Common myeloid progenitor, CD34-positive (primary cell): ENCODE data around the gene GRID1.
A peak's percentile ranks its signal among the peaks of the same experiment; 100 is the strongest.

Experiments
- CTCF ChIA-PET: fragments of 350-600 bp; sonication (Branson Sonifier 250); formaldehyde crosslinking; loops from one replicate; lab custom pipeline; 2021; ENCODE audit warnings: antibody characterized with exemption; lab: Charles Lee
- POLR2A ChIA-PET: fragments of 350-600 bp; sonication (Branson Sonifier 250); formaldehyde crosslinking; loops from one replicate; lab custom pipeline; 2021; ENCODE audit warnings: antibody characterized with exemption; lab: Charles Lee
- DNase-seq, 3 donors: peaks; one replicate each; pipeline versions ENCODE4 v3.0.0 to v3.0.0-alpha.2; 2013
- H3K27ac ChIP-seq, 2 experiments: 1 replicate in 1 of 2; 2 replicates in 1 of 2; pipeline ENCODE4 v1.7.0; 2013; ENCODE audit warnings: inconsistent platforms in 2 of 2, low read length in 2 of 2, mild to moderate bottlenecking in 2 of 2, low read depth in 1 of 2, moderate library complexity in 1 of 2; ENCODE audit not compliant: severe bottlenecking in 2 of 2, insufficient read depth in 1 of 2, poor library complexity in 1 of 2
- H3K27me3 ChIP-seq, 5 experiments: replicated peaks in 2 of 5; 1 replicate in 3 of 5; 2 replicates in 2 of 5; pipeline versions ENCODE4 v1.6.1 to v1.7.0; 2013; ENCODE audit warnings: low read length in 4 of 5, mild to moderate bottlenecking in 2 of 5, moderate library complexity in 2 of 5, inconsistent platforms in 1 of 5; ENCODE audit not compliant: insufficient read depth in 5 of 5, control insufficient read depth in 4 of 5
- H3K36me3 ChIP-seq, 4 experiments: 1 replicate in 2 of 4; 2 replicates in 2 of 4; pipeline versions ENCODE4 v1.6.1 to v1.7.0; 2013; ENCODE audit warnings: low read length in 3 of 4, control low read depth in 1 of 4, mild to moderate bottlenecking in 1 of 4; ENCODE audit not compliant: control insufficient read depth in 4 of 4, insufficient read depth in 4 of 4
- H3K4me1 ChIP-seq, 4 experiments: 1 replicate in 3 of 4; 2 replicates in 1 of 4; pipeline versions ENCODE4 v1.6.1 to v1.7.1; 2013; ENCODE audit warnings: low read length in 3 of 4, mild to moderate bottlenecking in 3 of 4, control low read depth in 1 of 4, inconsistent platforms in 1 of 4, moderate library complexity in 1 of 4; ENCODE audit not compliant: control insufficient read depth in 4 of 4, insufficient read depth in 4 of 4; ENCODE audit errors: control extremely low read depth in 1 of 4
- H3K4me3 ChIP-seq, 7 experiments: 1 replicate in 4 of 7; 2 replicates in 3 of 7; pipeline versions ENCODE4 v1.5.1 to v1.7.0; 2013; ENCODE audit warnings: mild to moderate bottlenecking in 7 of 7, low read length in 6 of 7, moderate library complexity in 6 of 7, inconsistent platforms in 2 of 7, low read depth in 2 of 7, control low read depth in 1 of 7; ENCODE audit not compliant: insufficient read depth in 4 of 7, control insufficient read depth in 1 of 7; ENCODE audit errors: extremely low read depth in 1 of 7
- H3K9me3 ChIP-seq, 5 experiments: 1 replicate in 4 of 5; 2 replicates in 1 of 5; pipeline versions ENCODE4 v1.6.1 to v1.7.1; 2013; ENCODE audit warnings: low read length in 4 of 5, mild to moderate bottlenecking in 2 of 5, inconsistent platforms in 1 of 5, low read depth in 1 of 5, moderate library complexity in 1 of 5; ENCODE audit not compliant: control insufficient read depth in 4 of 5, insufficient read depth in 2 of 5; ENCODE audit errors: control extremely low read depth in 1 of 5
- WGBS: methylation state at CpG from one replicate; pipeline ENCODE4 v1.1.5; 2013; ENCODE audit not compliant: insufficient coverage; 5-methylcytosine and 5-hydroxymethylcytosine counted together

Gene GRID1

GRCh38 chr10:86361156-86362128 is 5.2 kb downstream of the GRID1 start:
- Histone ChIP-seq H3K27me3 (peaks cover 0 to 58% (median 27%) of the 10 kb centered on the region in 5 experiments), H3K27ac (no peak overlapping the region), H3K9me3 (no peaks in the 10 kb centered on the region), H3K36me3 (no peaks in the 10 kb centered on the region), H3K4me3 (no peak overlapping the region), H3K4me1 (peaks cover 0 to 47% (median 46%) of the 10 kb centered on the region in 4 experiments)
- WGBS, result 98% methylated on average over 4 of the region's 5 CpGs
- ChIA-PET CTCF (interaction anchor here (1.1 to 5.5 kb wide), 6 partner anchors 9 to 366 kb away, joined by 3 to 79 read pairs (median 5); no protein-coding TSS in a partner anchor), POLR2A (no interaction called here)
- no peak for DNase-seq

GRCh38 chr10:86360657-86361056 is 5.9 kb downstream of the GRID1 start:
- Histone ChIP-seq H3K27me3 (peaks cover 0 to 51% (median 26%) of the 10 kb centered on the region in 5 experiments), H3K27ac (no peak overlapping the region), H3K4me1 (peaks cover 0 to 48% (median 46%) of the 10 kb centered on the region in 4 experiments), H3K9me3 (no peaks in the 10 kb centered on the region), H3K4me3 (no peak overlapping the region), H3K36me3 (no peaks in the 10 kb centered on the region)
- CTCF ChIA-PET, result interaction anchor here (1.0 to 5.5 kb wide), 4 partner anchors 10 to 365 kb away, joined by 3 to 79 read pairs (median 4); no protein-coding TSS in a partner anchor
- DNase-seq, result no peak
- POLR2A ChIA-PET, result no interaction called here
- 88% methylated on average over 5 of the region's 5 CpGs for WGBS

GRCh38 chr10:86359954-86360353 is 6.6 kb downstream of the GRID1 start:
- DNase-seq, result no peak
- Histone ChIP-seq H3K27ac (no peak overlapping the region), H3K36me3 (no peaks in the 10 kb centered on the region), H3K4me3 (no peak overlapping the region), H3K9me3 (no peaks in the 10 kb centered on the region), H3K27me3 (peaks cover 0 to 44% (median 22%) of the 10 kb centered on the region in 5 experiments), H3K4me1 (peaks cover 0 to 48% (median 46%) of the 10 kb centered on the region in 4 experiments)
- POLR2A ChIA-PET, result no interaction called here
- CTCF ChIA-PET, result interaction anchor here (1.0 to 5.5 kb wide), 7 partner anchors 9 to 364 kb away, joined by 3 to 79 read pairs (median 3); no protein-coding TSS in a partner anchor
- WGBS, result no CpG with 5 or more reads among the region's 1 CpG

- POLR2A ChIA-PET, result no interaction called here
These were observed 7.5 kb downstream of the GRID1 start for GRCh38 chr10:86359111-86359510.

GRCh38 chr10:86357676-86358075 is 8.9 kb downstream of the GRID1 start:
- Histone ChIP-seq H3K9me3 (no peaks in the 10 kb centered on the region), H3K4me1 (peaks cover 0 to 49% (median 31%) of the 10 kb centered on the region in 4 experiments), H3K27me3 (peaks cover 0 to 21% (median 3%) of the 10 kb centered on the region in 5 experiments), H3K36me3 (no peaks in the 10 kb centered on the region), H3K4me3 (no peak overlapping the region), H3K27ac (no peak overlapping the region)
- CTCF ChIA-PET, result interaction anchor here (1.7 kb wide), 1 partner anchor 12 kb away, joined by 4 read pairs; no protein-coding TSS in a partner anchor
- POLR2A ChIA-PET, result no interaction called here
- WGBS, result 91% methylated on average over 9 of the region's 9 CpGs
- no peak for DNase-seq

More at GRCh38 chr10:86359111-86359510, 7.5 kb downstream of the GRID1 start:
- peaks cover 0 to 55% (median 45%) of the 10 kb centered on the region in 4 experiments for H3K4me1 ChIP-seq
- peaks cover 0 to 35% (median 13%) of the 10 kb centered on the region in 5 experiments for H3K27me3 ChIP-seq
- no peak overlapping the region for H3K27ac ChIP-seq
- no peak for DNase-seq
- 98% methylated on average over 6 of the region's 7 CpGs for WGBS
- H3K9me3 ChIP-seq, result no peaks in the 10 kb centered on the region
- CTCF ChIA-PET, result interaction anchor here (0.9 to 1.6 kb wide), 4 partner anchors 10 to 18 kb away, joined by 3 to 8 read pairs (median 4); no protein-coding TSS in a partner anchor
- no peak overlapping the region for H3K4me3 ChIP-seq
- H3K36me3 ChIP-seq, result no peaks in the 10 kb centered on the region

GRCh38 chr10:86357041-86357440 is 9.6 kb downstream of the GRID1 start:
- H3K27ac ChIP-seq, result no peak overlapping the region
- WGBS, result 93% methylated on average over 2 of the region's 2 CpGs
- no peaks in the 10 kb centered on the region for H3K36me3 ChIP-seq
- ChIA-PET CTCF (interaction anchor here (0.9 to 2.3 kb wide), 3 partner anchors 11 to 19 kb away, joined by 3 to 8 read pairs (median 4); no protein-coding TSS in a partner anchor), POLR2A (no interaction called here)
- DNase-seq, result peak in 1 of 3 donors; percentile 24
- H3K4me3 ChIP-seq, result no peak overlapping the region
- peaks cover 0 to 15% (median 0%) of the 10 kb centered on the region in 5 experiments for H3K27me3 ChIP-seq
- peaks cover 0 to 5% (median 0%) of the 10 kb centered on the region in 5 experiments for H3K9me3 ChIP-seq
- H3K4me1 ChIP-seq, result peaks cover 0 to 48% (median 31%) of the 10 kb centered on the region in 4 experiments
